Stimulated activated naive CD8-positive, alpha-beta T cell treated with anti-CD3 and anti-CD28 coated beads, Interleukin-15, Interleukin-2, amounts not matched to agents 100 ng/mL and 50 ng/mL, for 24 hours (primary cell): Measurements from ENCODE around the gene OR2W1.

Experiments
- H3K27ac Mint-ChIP-seq: one replicate; pipeline ENCODE4 v1.8.0; 2021; ENCODE audit warnings: mild to moderate bottlenecking, mixed read lengths
- H3K27me3 Mint-ChIP-seq: one replicate; pipeline ENCODE4 v1.8.0; 2021; ENCODE audit warnings: mixed read lengths
- H3K36me3 Mint-ChIP-seq: one replicate; pipeline ENCODE4 v1.8.0; 2021; ENCODE audit warnings: low read depth, mixed read lengths
- H3K4me1 Mint-ChIP-seq: one replicate; pipeline ENCODE4 v1.8.0; 2021; ENCODE audit warnings: low read depth, mixed read lengths
- H3K4me3 Mint-ChIP-seq: one replicate; pipeline ENCODE4 v1.8.0; 2021; ENCODE audit warnings: mild to moderate bottlenecking, mixed read lengths
- H3K9me3 Mint-ChIP-seq: one replicate; pipeline ENCODE4 v1.8.0; 2021; ENCODE audit warnings: mixed read lengths

OR2W1 gene, protein sequence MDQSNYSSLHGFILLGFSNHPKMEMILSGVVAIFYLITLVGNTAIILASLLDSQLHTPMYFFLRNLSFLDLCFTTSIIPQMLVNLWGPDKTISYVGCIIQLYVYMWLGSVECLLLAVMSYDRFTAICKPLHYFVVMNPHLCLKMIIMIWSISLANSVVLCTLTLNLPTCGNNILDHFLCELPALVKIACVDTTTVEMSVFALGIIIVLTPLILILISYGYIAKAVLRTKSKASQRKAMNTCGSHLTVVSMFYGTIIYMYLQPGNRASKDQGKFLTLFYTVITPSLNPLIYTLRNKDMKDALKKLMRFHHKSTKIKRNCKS

GRCh38 chr6:29045075-29045474, at the start of gene OR2W1:
Gene OR2W1, minus strand, starts transcription at chr6:29045175. Its CDS starts 0 bp downstream, at chr6:29045175.
- Mint-ChIP-seq H3K9me3 (peaks cover 6% of the 10 kb centered on the region), H3K27ac (no peak within 1 kb of the TSS), H3K4me1 (no peaks in the 10 kb centered on the region), H3K36me3 (no peaks in the 10 kb centered on the region), H3K27me3 (peaks cover 60% of the 10 kb centered on the region), H3K4me3 (no peak within 1 kb of the TSS)

DNA sequence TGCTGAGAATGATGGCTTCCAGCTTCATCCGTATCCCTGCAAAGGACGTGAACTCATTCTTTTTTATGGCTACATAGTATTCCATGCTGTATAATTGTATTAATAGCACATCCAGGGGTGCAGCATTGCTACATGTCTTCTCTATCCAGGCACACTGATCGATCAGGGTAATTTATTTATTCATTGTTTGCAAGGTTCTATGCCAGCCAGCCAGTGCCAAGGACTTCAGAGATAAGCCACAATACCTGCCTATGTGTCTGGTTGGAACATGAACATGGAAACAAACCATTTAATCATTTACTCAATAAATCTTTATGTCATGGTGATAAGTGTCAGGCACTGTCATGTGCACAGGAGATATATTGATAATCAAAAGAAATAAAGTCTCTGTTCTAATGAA, 48.0 kb upstream of the OR2W1 start:
- Mint-ChIP-seq H3K9me3 (no peaks in the 10 kb centered on the region), H3K4me3 (no peak overlapping the region), H3K36me3 (no peaks in the 10 kb centered on the region), H3K27me3 (peaks cover 39% of the 10 kb centered on the region), H3K27ac (no peak overlapping the region), H3K4me1 (no peaks in the 10 kb centered on the region)

GRCh38 chr6:29087213-29087612, 42.2 kb upstream of the OR2W1 start, which contains the start of gene OR2B3:
Gene OR2B3, minus strand, starts transcription at chr6:29087313. Its CDS starts 65 bp downstream, at chr6:29087248.
- Mint-ChIP-seq H3K4me3 (no peak within 1 kb of the TSS), H3K27me3 (peaks cover 39% of the 10 kb centered on the region), H3K4me1 (no peaks in the 10 kb centered on the region), H3K9me3 (no peaks in the 10 kb centered on the region), H3K27ac (no peak within 1 kb of the TSS), H3K36me3 (no peaks in the 10 kb centered on the region)

DNA sequence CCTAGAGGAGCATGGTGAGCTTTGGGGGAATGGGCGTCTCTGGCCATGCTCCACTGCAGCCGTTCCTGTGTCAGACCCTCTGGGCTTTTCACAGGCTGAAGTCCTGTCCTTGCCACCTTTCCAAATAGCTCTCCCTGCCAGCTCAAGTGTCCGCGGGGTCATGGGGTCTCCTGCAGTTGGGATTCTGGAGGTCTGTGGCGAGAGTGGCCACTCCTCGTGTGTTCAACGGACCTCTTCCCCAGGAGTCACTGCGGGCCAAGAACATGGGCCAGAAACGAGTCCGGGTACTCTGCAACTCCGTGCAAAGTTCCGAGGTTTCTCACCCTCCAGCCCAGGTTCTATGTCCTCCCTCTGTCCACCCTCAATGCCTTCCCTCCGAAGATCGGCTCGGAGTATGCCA, 37.5 kb upstream of the OR2W1 start:
- Mint-ChIP-seq H3K9me3 (no peaks in the 10 kb centered on the region), H3K4me1 (no peaks in the 10 kb centered on the region), H3K27me3 (peaks cover 13% of the 10 kb centered on the region), H3K4me3 (no peak overlapping the region), H3K27ac (no peak overlapping the region), H3K36me3 (no peaks in the 10 kb centered on the region)

- Mint-ChIP-seq H3K9me3 (no peaks in the 10 kb centered on the region), H3K27ac (no peak overlapping the region), H3K4me3 (no peak overlapping the region)
Measured at GRCh38 chr6:29081312-29081711, 36.3 kb upstream of the OR2W1 start.

GRCh38 chr6:29079203-29079602, 34.2 kb upstream of the OR2W1 start:
- no peaks in the 10 kb centered on the region for H3K9me3 Mint-ChIP-seq
- no peaks in the 10 kb centered on the region for H3K36me3 Mint-ChIP-seq
- H3K27me3 Mint-ChIP-seq = peaks cover 5% of the 10 kb centered on the region
- H3K4me3 Mint-ChIP-seq = no peak overlapping the region
- no peak overlapping the region for H3K27ac Mint-ChIP-seq
- no peaks in the 10 kb centered on the region for H3K4me1 Mint-ChIP-seq

More at GRCh38 chr6:29081312-29081711, 36.3 kb upstream of the OR2W1 start:
- H3K4me1 Mint-ChIP-seq = no peaks in the 10 kb centered on the region
- peaks cover 5% of the 10 kb centered on the region for H3K27me3 Mint-ChIP-seq
- H3K36me3 Mint-ChIP-seq = no peaks in the 10 kb centered on the region

DNA sequence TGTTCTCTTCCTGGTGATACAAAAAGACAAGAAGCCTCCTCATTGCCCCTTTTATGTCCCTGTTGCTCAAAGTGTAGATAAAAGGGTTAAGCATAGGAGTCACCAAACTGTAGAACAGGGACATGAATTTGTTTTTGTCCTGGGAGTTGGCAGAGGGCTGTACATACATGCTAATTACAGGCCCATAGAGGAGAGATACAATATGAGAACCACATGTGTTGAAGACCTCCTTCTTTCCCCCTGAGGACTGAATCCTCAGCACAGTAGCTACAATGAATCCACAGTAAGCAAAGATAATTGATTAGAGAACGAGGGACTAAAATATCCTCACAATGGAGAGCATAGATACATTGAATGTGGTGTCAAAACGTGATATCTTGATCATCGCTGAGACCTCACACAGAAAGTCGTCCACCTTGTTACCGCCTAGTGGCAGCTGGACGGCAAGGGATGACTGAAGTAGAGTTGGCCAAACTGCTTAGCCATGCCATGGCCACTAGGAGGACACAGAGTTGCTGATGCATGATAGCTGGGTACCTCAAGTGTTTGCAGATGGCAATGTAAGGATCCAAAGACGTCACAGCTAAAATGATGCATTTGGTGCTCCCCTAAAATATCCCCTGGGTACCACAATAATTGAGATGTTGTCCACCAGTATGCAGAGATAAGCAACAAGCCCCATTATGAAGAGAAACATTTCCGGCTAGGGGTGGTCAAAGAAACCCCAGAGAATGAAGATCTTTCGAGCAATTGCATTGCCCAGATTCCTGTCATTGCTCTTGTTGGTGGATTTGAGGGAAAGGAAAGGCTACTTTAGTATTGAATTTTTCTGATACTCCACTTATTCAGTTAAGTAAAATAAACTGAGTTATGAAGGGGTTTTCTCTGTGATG, 27.1 kb upstream of the OR2W1 start:
- Mint-ChIP-seq H3K4me1 (no peaks in the 10 kb centered on the region), H3K27me3 (peaks cover 48% of the 10 kb centered on the region), H3K36me3 (no peaks in the 10 kb centered on the region), H3K27ac (no peak overlapping the region), H3K4me3 (no peak overlapping the region), H3K9me3 (no peaks in the 10 kb centered on the region)

DNA sequence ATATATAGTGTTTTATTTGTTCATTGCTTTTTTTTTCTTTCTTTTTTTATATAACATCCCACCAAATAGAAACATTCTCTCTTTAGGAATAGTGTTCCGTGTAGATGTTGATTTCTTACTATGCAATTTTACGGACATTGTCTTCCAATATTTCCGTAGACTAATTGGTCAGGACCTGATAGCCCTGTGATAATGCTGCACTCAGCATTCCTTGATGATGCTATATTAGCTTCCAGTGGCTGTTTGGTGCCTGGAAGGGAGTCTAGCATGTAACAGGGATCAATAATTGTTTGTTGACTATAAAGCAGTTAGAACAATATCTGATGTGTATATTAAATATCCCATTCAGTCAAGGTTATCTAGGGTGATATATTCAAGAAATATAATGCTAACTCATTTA, 6.7 kb upstream of the OR2W1 start:
- Mint-ChIP-seq H3K9me3 (no peaks in the 10 kb centered on the region), H3K27ac (no peak overlapping the region), H3K4me1 (no peaks in the 10 kb centered on the region), H3K4me3 (no peak overlapping the region), H3K27me3 (peaks cover 60% of the 10 kb centered on the region), H3K36me3 (no peaks in the 10 kb centered on the region)

- Mint-ChIP-seq H3K4me1 (no peaks in the 10 kb centered on the region), H3K27me3 (peaks cover 43% of the 10 kb centered on the region), H3K27ac (no peak overlapping the region), H3K9me3 (no peaks in the 10 kb centered on the region), H3K36me3 (no peaks in the 10 kb centered on the region), H3K4me3 (no peak overlapping the region)
Measured at GRCh38 chr6:29035951-29036350, 9.0 kb downstream of the OR2W1 start.

- H3K27ac Mint-ChIP-seq = no peak overlapping the region
- no peaks in the 10 kb centered on the region for H3K36me3 Mint-ChIP-seq
- peaks cover 66% of the 10 kb centered on the region for H3K27me3 Mint-ChIP-seq
- no peaks in the 10 kb centered on the region for H3K4me1 Mint-ChIP-seq
- no peak overlapping the region for H3K4me3 Mint-ChIP-seq
- H3K9me3 Mint-ChIP-seq = no peaks in the 10 kb centered on the region
Measured at GRCh38 chr6:29028821-29029220, 16.2 kb downstream of the OR2W1 start.

GRCh38 chr6:29025927-29026585, 18.9 kb downstream of the OR2W1 start:
- Mint-ChIP-seq H3K27me3 (peaks cover 70% of the 10 kb centered on the region), H3K9me3 (no peaks in the 10 kb centered on the region), H3K36me3 (no peaks in the 10 kb centered on the region), H3K4me1 (no peaks in the 10 kb centered on the region), H3K27ac (no peak overlapping the region), H3K4me3 (no peak overlapping the region)

- H3K27me3 Mint-ChIP-seq = peaks cover 50% of the 10 kb centered on the region
- H3K4me3 Mint-ChIP-seq = no peak overlapping the region
- peaks cover 9% of the 10 kb centered on the region for H3K4me1 Mint-ChIP-seq
- no peaks in the 10 kb centered on the region for H3K9me3 Mint-ChIP-seq
- no peak overlapping the region for H3K27ac Mint-ChIP-seq
- H3K36me3 Mint-ChIP-seq = no peaks in the 10 kb centered on the region
Measured at GRCh38 chr6:29021434-29021833, 23.5 kb downstream of the OR2W1 start.

DNA sequence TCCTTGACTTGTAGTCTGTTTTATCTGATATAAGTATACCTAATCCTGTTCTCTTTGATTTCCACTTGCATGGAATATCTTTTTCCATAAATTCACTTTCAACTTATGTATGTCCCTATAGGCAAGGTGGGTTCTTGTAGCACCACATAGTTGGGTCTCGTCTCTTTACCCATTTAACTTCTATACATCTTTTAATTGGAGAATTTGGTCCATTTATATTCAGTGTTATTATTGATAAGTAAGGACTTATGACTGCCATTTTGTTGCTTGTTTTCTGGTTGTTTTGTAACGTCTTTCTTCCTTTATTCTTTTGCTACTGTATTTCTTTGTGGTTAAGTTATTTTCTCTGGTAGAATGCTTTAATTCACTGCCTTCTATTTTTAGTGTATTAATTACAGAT, 25.3 kb downstream of the OR2W1 start:
- Mint-ChIP-seq H3K27ac (no peak overlapping the region), H3K4me3 (no peak overlapping the region), H3K4me1 (peaks cover 19% of the 10 kb centered on the region)

GRCh38 chr6:29017428-29017802, 27.6 kb downstream of the OR2W1 start:
- peaks cover 19% of the 10 kb centered on the region for H3K4me1 Mint-ChIP-seq
- H3K27me3 Mint-ChIP-seq = peaks cover 50% of the 10 kb centered on the region
- H3K9me3 Mint-ChIP-seq = no peaks in the 10 kb centered on the region
- H3K4me3 Mint-ChIP-seq = peak overlapping the region; percentile 86
- H3K36me3 Mint-ChIP-seq = no peaks in the 10 kb centered on the region
- no peak overlapping the region for H3K27ac Mint-ChIP-seq

More for the DNA sequence above, 25.3 kb downstream of the OR2W1 start:
- no peaks in the 10 kb centered on the region for H3K36me3 Mint-ChIP-seq
- no peaks in the 10 kb centered on the region for H3K9me3 Mint-ChIP-seq
- H3K27me3 Mint-ChIP-seq = peaks cover 47% of the 10 kb centered on the region
